DND-41 (cell line): ENCODE data around the gene EYA2.

Experiments used
- CTCF ChIP-seq: IDR thresholded peaks from 2 replicates; pipeline ENCODE4 v1.5.1; 2012; ENCODE audit warnings: borderline replicate concordance, low read length, moderate library complexity, mild to moderate bottlenecking; ENCODE audit not compliant: poor library complexity, severe bottlenecking; ENCODE audit errors: extremely low read depth
- EZH2 ChIP-seq: IDR thresholded peaks from 3 replicates; pipeline ENCODE4 v1.6.1; 2012; ENCODE audit warnings: borderline replicate concordance, low read depth, mild to moderate bottlenecking, moderate library complexity, low read length, inconsistent platforms; ENCODE audit not compliant: severe bottlenecking

DNA sequence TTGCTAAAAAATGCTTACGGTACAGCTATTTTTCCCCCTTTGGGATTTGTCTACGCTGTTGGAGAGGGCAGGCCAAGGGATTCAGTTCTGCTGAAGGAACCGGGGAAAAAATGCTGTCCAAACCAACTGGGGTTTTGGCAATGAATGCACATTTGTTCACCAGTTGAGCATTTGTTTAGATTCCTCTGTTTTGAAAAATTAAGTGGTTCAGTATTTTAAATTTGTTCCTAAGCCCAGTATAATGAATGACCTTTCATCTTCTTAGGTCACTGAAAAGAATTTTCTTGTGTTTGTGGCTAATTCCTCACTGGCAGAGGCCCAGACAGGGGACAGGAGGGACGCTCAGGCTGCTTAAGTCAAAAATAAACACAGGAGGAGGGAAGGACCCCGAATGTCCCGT is 10.8 kb upstream of the EYA2 start:
- TF ChIP-seq EZH2 (no peak), CTCF (no peak)
